ENCODE results near the gene TAGLN2. TPM values are rescaled to one million over a fixed set of nuclear protein-coding genes. Genes with fewer than 3 reads are reported as not detected.

The TAGLN2 gene
- total and polyA plus RNA-seq, 10 of the 15 experiments (the other 5 are each of a cell fraction or from before 2014, with no cell fraction given) = 155 to 611 (median 363) TPM

DNA sequence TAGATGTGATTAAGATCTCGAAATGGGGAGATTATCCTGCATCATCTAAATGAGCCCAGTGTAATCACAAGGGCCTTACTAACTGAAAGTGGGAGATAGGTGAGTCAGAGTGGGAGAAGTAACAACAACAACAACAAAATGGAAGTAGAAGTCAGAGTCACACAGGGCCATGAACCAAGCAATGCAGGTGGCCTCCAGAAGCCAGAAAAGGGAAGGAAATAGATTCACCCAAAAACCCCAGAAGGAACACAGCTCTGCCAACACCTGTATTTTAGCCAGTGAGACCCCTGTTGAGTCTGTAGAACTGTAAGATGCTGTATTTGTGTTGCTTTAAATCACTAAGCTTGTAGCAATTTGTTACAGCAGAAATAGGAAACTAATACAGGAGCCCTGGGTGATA, 4.1 kb downstream of the TAGLN2 start:
- DNase-seq (ENCODE audit: low read depth, low spot score) = peak; percentile 69
- ATAC-seq = peak; percentile 10
- SMC1A ChIA-PET (ENCODE audit: uncharacterized antibody, unreplicated experiment) = interaction anchor here (1.4 to 8.1 kb wide), 4 partner anchors 29 to 122 kb away, joined by 3 to 83 read pairs (median 34); no protein-coding TSS in a partner anchor

More for the DNA sequence above, 4.1 kb downstream of the TAGLN2 start:
- 0% methylated on average over 1 of the region's 1 CpG for WGBS (ENCODE audit: insufficient coverage, insufficient replicate concordance, low lambda C conversion rate, missing lambda C conversion rate)
- TF ChIP-seq NFIC (IDR thresholded peaks at IDR 0.05; ENCODE audit: low read depth, low read length) = peak; percentile 59
- peak; percentile 77 for TF ChIP-seq CREB1 (IDR thresholded peaks at IDR 0.05; ENCODE audit: low read depth)
- TF ChIP-seq BCL11A (IDR thresholded peaks at IDR 0.05; ENCODE audit: low read depth, low read length) = 0 out of 2 replicates have a peak, but pooled peaks have one; percentile 38
- TF ChIP-seq MYC (IDR thresholded peaks at IDR 0.05; ENCODE audit: insufficient read depth, insufficient read length, insufficient replicate concordance, low read length, severe bottlenecking) = no peak
- TF ChIP-seq JUNB (IDR thresholded peaks at IDR 0.05) = peak; percentile 85
- TF ChIP-seq NBN (IDR thresholded peaks at IDR 0.05) = 0 out of 2 replicates have a peak, but pooled peaks have one; percentile 16
- TF ChIP-seq, protein P1, sequence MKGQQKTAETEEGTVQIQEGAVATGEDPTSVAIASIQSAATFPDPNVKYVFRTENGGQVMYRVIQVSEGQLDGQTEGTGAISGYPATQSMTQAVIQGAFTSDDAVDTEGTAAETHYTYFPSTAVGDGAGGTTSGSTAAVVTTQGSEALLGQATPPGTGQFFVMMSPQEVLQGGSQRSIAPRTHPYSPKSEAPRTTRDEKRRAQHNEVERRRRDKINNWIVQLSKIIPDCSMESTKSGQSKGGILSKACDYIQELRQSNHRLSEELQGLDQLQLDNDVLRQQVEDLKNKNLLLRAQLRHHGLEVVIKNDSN (IDR thresholded peaks at IDR 0.05; ENCODE audit: borderline replicate concordance, extremely low read length, insufficient read depth, low read depth, low read length) = no peak
- peak; percentile 9 for TF ChIP-seq POLR2AphosphoS5 (IDR thresholded peaks at IDR 0.05; ENCODE audit: low read length)
- TF ChIP-seq IRF4 (IDR thresholded peaks at IDR 0.05; ENCODE audit: low read depth, low read length) = peak; percentile 90
- TF ChIP-seq ZNF622 (IDR thresholded peaks at IDR 0.05) = no peak
- peak in 1 of 2 experiments; percentile 71; a peak in 2 of 4 replicates for TF ChIP-seq ETV6 (conservative IDR thresholded peaks at IDR 0.05 in 1 of 2, IDR thresholded peaks at IDR 0.05 in 1 of 2; ENCODE audit: borderline replicate concordance in 1 of 2, low read depth in 1 of 2)
- TF ChIP-seq MTA2 (IDR thresholded peaks at IDR 0.05; ENCODE audit: low read depth) = peak; percentile 37; the same call in 1 of the 2 replicates
- no peak for TF ChIP-seq PAX8 (IDR thresholded peaks at IDR 0.05)
- 0 out of 2 replicates have a peak, but pooled peaks have one; percentile 70 for TF ChIP-seq RELB (IDR thresholded peaks at IDR 0.05; ENCODE audit: low read depth)
- TF ChIP-seq FOXK2 (IDR thresholded peaks at IDR 0.05) = peak; percentile 77
- peak; percentile 77; the same call in 1 of the 2 replicates for TF ChIP-seq CREM (IDR thresholded peaks at IDR 0.05; ENCODE audit: low read depth)
- peak; percentile 68 for TF ChIP-seq ATF7 (IDR thresholded peaks at IDR 0.05; ENCODE audit: low read depth)
- TF ChIP-seq NFXL1 (IDR thresholded peaks at IDR 0.05; ENCODE audit: borderline replicate concordance) = no peak
- TF ChIP-seq IKZF2 (IDR thresholded peaks at IDR 0.05) = peak; percentile 29 to 69; a peak in 1 of 4 replicates
- 0 out of 4 replicates have a peak, but pooled peaks of 1 of the 2 experiments have one; percentile 7 for TF ChIP-seq EP300 (IDR thresholded peaks at IDR 0.05; ENCODE audit: borderline replicate concordance in 1 of 2, control insufficient read depth in 1 of 2, low read depth in 2 of 2, low read length in 2 of 2)
- intact Hi-C loops (cut with micrococcal nuclease; ENCODE audit: unreplicated experiment) (loop anchor here (10.0 kb wide), 1 partner anchor 846 kb away; the partner anchor contains the start of gene AIM2), in situ Hi-C loops (cut with MboI) (no loop called here)
- POLR2A ChIA-PET = interaction anchor here (0.6 to 5.2 kb wide), 5 partner anchors 13 to 284 kb away, joined by 3 to 23 read pairs (median 4); partner anchors contain the start of gene PEA15
- Histone ChIP-seq H3K36me3 (ENCODE audit: control insufficient read depth in 2 of 2, insufficient read depth in 2 of 2, low read length in 1 of 2) (peaks cover 8 to 28% of the 10 kb centered on the region in 2 experiments; a peak in 3 of 4 replicates), H3K4me3 (peak overlapping the region; percentile 82), H2AFZ (ENCODE audit: control insufficient read depth, low read depth, low read length) (no peak overlapping the region), H3K4me1 (ENCODE audit: control insufficient read depth, insufficient read depth, low read length) (peaks cover 27% of the 10 kb centered on the region), H3K79me2 (ENCODE audit: control insufficient read depth, insufficient read depth, low read length) (peaks cover 61% of the 10 kb centered on the region), H3K27me3 (replicated peaks in 1 of 2; ENCODE audit: control insufficient read depth in 2 of 2, insufficient read depth in 2 of 2, low read length in 1 of 2) (no peaks in the 10 kb centered on the region), H4K20me1 (ENCODE audit: control insufficient read depth, insufficient read depth) (no peaks in the 10 kb centered on the region), H3K9ac (ENCODE audit: control insufficient read depth, insufficient read depth, low read length) (peak overlapping the region; percentile 84), H3K4me2 (ENCODE audit: control insufficient read depth, insufficient read depth) (peak overlapping the region; percentile 68), H3K9me3 (replicated peaks; ENCODE audit: control insufficient read depth, insufficient read depth, low read length) (no peaks in the 10 kb centered on the region), H3K27ac (ENCODE audit: control insufficient read depth, insufficient read depth) (peak overlapping the region; percentile 82)
- no TSS peak for BruUV-seq (replicated peaks)
- peak; percentile 35 for FAIRE-seq
- RAD21 ChIA-PET (ENCODE audit: unreplicated experiment) = interaction anchor here (1.0 to 7.5 kb wide), 4 partner anchors 11 to 86 kb away, joined by 5 to 94 read pairs (median 16); no protein-coding TSS in a partner anchor
- CTCF ChIA-PET = interaction anchor here (0.8 to 22.4 kb wide), 10 partner anchors 14 to 124 kb away, joined by 3 to 422 read pairs (median 4); no protein-coding TSS in a partner anchor

Measured in GM12878 (cell line).